GM18520 (cell line): ENCODE measurements around the gene ETFBKMT.
A peak's percentile ranks its signal among the peaks of the same experiment; 100 is the strongest.
"Not testable (repeated sequence)": the region's sequence is repeated elsewhere in the genome, so short reads cannot be mapped to it uniquely, and the experiment has no call there.

Source experiments
- ATAC-seq: cut with Tn5 transposase; IDR thresholded peaks from one replicate; pipeline ENCODE4 v1.9.1; 2021; ENCODE audit not compliant: unreplicated experiment

The ETFBKMT gene

GRCh38 chr12:31655208-31655607, 4.3 kb upstream of the ETFBKMT start:
- ATAC-seq = no peak

- no peak for ATAC-seq
These were observed 3.7 kb upstream of the ETFBKMT start for GRCh38 chr12:31655792-31656191.

GRCh38 chr12:31658471-31659086, 909 bp upstream of the ETFBKMT start:
- no peak for ATAC-seq

GRCh38 chr12:31662176-31662849, 2.8 kb downstream of the ETFBKMT start:
- no peak for ATAC-seq

GRCh38 chr12:31663576-31663975, 4.1 kb downstream of the ETFBKMT start:
- ATAC-seq = no peak

GRCh38 chr12:31664038-31664437, 4.5 kb downstream of the ETFBKMT start:
- no peak for ATAC-seq

- no peak for ATAC-seq
These were observed 9.5 kb downstream of the ETFBKMT start for GRCh38 chr12:31669020-31669419.

- ATAC-seq = not testable (repeated sequence)
These were observed 10.1 kb downstream of the ETFBKMT start for GRCh38 chr12:31669582-31669981.

GRCh38 chr12:31672521-31672920, 13.0 kb downstream of the ETFBKMT start:
- no peak for ATAC-seq

- ATAC-seq = peak; percentile 84
These were observed 22.9 kb downstream of the ETFBKMT start for GRCh38 chr12:31682136-31682962.

GRCh38 chr12:31685801-31686200, 26.3 kb downstream of the ETFBKMT start:
- ATAC-seq = no peak

- ATAC-seq = no peak
These were observed 27.6 kb downstream of the ETFBKMT start for GRCh38 chr12:31687101-31687527.

- ATAC-seq = not testable (repeated sequence)
These were observed 30.4 kb downstream of the ETFBKMT start for GRCh38 chr12:31689921-31690320.

GRCh38 chr12:31702047-31702446, 42.6 kb downstream of the ETFBKMT start:
- no peak for ATAC-seq

- no peak for ATAC-seq
These were observed 46.1 kb downstream of the ETFBKMT start for GRCh38 chr12:31705621-31706020.

- not testable (repeated sequence) for ATAC-seq
These were observed 48.6 kb downstream of the ETFBKMT start for GRCh38 chr12:31708118-31708517.

GRCh38 chr12:31710021-31710818, 50.7 kb downstream of the ETFBKMT start:
- no peak for ATAC-seq

GRCh38 chr12:31712877-31713276, 53.4 kb downstream of the ETFBKMT start:
- no peak for ATAC-seq

- ATAC-seq = no peak
These were observed 55.2 kb downstream of the ETFBKMT start for GRCh38 chr12:31714406-31715271.

GRCh38 chr12:31715283-31715825, 55.9 kb downstream of the ETFBKMT start:
- no peak for ATAC-seq
